A673 (cell line): ENCODE results near the gene DNAJC19.

ENCODE experiments used
- CTCF ChIP-seq: fragments of 300-800, 200-600 bp; sonication (generic); conservative IDR thresholded peaks from 2 replicates; pipeline ENCODE4 v1.5.1; 2017; ENCODE audit warnings: low read depth, mild to moderate bottlenecking, antibody characterized with exemption, low read length, moderate library complexity, mixed read lengths
- EZH2 ChIP-seq: fragments of 200-600 bp; sonication (generic); IDR thresholded peaks from 2 replicates; pipeline ENCODE4 v1.6.1; 2017; ENCODE audit warnings: borderline replicate concordance, low read depth, mild to moderate bottlenecking, mixed read lengths, antibody characterized with exemption, low read length; ENCODE audit not compliant: poor library complexity, severe bottlenecking

- TF ChIP-seq CTCF (no peak), EZH2 (no peak)
Observed at GRCh38 chr3:180961552-180961951, 28.0 kb downstream of the DNAJC19 start.
